ENCODE results near the gene LRTM2.

GRCh38 chr12:1803736-1804135, 16.6 kb upstream of the LRTM2 start:
- TF ChIP-seq CTCF (IDR thresholded peaks at IDR 0.05) (no peak), EZH2 (IDR thresholded peaks at IDR 0.05) (no peak)
